Gastrocnemius medialis (tissue), 4 donors: ENCODE results near the gene SOWAHA. TPM values are rescaled to one million over a fixed set of nuclear protein-coding genes. Genes with fewer than 3 reads are reported as not detected.

Source experiments
- ATAC-seq, 2 donors: fragments of 150-250 bp; one replicate each; pipeline ENCODE4 v1.9.1; 2016
- DNase-seq, 2 donors: peaks; one replicate each; pipeline ENCODE4 v3.0.0-alpha.2; 2019
- H3K27ac ChIP-seq, 4 donors: fragments of 200-600 bp; sonication (generic); 1 replicate in 1 of 4; 2 replicates in 3 of 4; pipeline ENCODE4 v1.5.1; 2016 to 2018; ENCODE audit warnings: mild to moderate bottlenecking in 2 of 4, moderate library complexity in 1 of 4
- H3K27me3 ChIP-seq, 3 donors: fragments of 200-600 bp; sonication (generic) in 2 of 3; 1 replicate in 1 of 3; 2 replicates in 2 of 3; pipeline versions ENCODE4 v1.5.1 to v1.6.0; 2016 to 2019; ENCODE audit warnings: mild to moderate bottlenecking in 1 of 3, moderate library complexity in 1 of 3
- H3K36me3 ChIP-seq, 2 donors: fragments of 200-600 bp; sonication (generic) in 1 of 2; one replicate each; pipeline ENCODE4 v1.5.1; 2017 to 2018
- H3K4me1 ChIP-seq, 2 donors: fragments of 200-600 bp; sonication (generic) in 1 of 2; one replicate each; pipeline ENCODE4 v1.5.1; 2016 to 2017; ENCODE audit warnings: mild to moderate bottlenecking in 2 of 2
- H3K4me3 ChIP-seq, 4 donors: fragments of 200-600 bp; sonication (generic) in 3 of 4; 1 replicate in 1 of 4; 2 replicates in 3 of 4; pipeline ENCODE4 v1.5.1; 2016 to 2019; ENCODE audit warnings: mild to moderate bottlenecking in 2 of 4
- H3K9me3 ChIP-seq, 3 donors: fragments of 200-600 bp; sonication (generic) in 2 of 3; 1 replicate in 1 of 3; 2 replicates in 2 of 3; pipeline ENCODE4 v1.5.1; 2016 to 2019
- POLR2A ChIP-seq, 2 donors: fragments of 450-650 bp; IDR thresholded peaks; one replicate each; pipeline ENCODE4 v1.6.1; 2017; ENCODE audit warnings: antibody characterized with exemption in 2 of 2, mild to moderate bottlenecking in 2 of 2, moderate library complexity in 2 of 2
- in situ Hi-C, 4 donors: fragments of 200-750 bp; cut with MboI; loops; one replicate each; pipeline versions ENCODE4 v1.15.0 to v1.8.0; 2017; ENCODE audit warnings: low sequenced_read_pairs in 4 of 4
- intact Hi-C: fragments of 100-400 bp; cut with DNase I; formaldehyde crosslinking; loops from one replicate; pipeline ENCODE4 v1.15.1; 2023; ENCODE audit warnings: low total_unique reads
- total RNA-seq, 4 donors: library from RNA; depleted of rRNA; stranded (reverse); fragments of >200 nt; gene quantifications; one replicate each; pipeline versions ENCODE4 v1.1.0 to v1.2.3, GENCODE V29; 2016
- TF ChIP-seq, protein P1 (sequence below), 5 experiments: fragments of 450-650 bp in 3 of 5; fragments of 200-600 bp in 2 of 5; sonication (generic) in 2 of 5; IDR thresholded peaks in 4 of 5; conservative IDR thresholded peaks in 1 of 5; 1 replicate in 4 of 5; 2 replicates in 1 of 5; pipeline ENCODE4 v1.5.1; 2016 to 2019; ENCODE audit warnings: antibody characterized with exemption in 5 of 5, mild to moderate bottlenecking in 3 of 5, moderate library complexity in 3 of 5

The SOWAHA gene
- total RNA-seq, 4 donors from 2014 or later: 0.27 TPM; not detected in 3

DNA sequence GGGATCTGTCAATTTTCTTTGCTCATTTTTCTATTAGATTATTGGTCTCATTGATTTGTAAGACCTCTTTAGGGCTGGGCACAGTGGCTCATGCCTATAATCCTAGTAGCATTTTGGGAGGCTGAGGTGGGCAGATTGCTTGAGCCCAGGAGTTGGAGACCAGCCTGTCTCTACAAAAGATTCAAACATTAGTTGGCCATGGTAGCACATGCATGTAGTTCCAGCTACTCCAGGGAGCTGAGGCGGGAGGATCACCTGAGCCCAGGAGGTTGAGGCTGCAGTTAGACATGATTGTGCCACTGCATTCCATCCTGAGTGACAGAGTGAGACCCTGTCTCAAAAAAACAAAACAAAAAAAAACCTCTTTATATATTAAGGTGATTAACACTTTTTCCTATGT is 23.8 kb downstream of the SOWAHA start:
- Histone ChIP-seq H3K36me3 (no peaks in the 10 kb centered on the region), H3K4me3 (no peak overlapping the region), H3K9me3 (no peaks in the 10 kb centered on the region), H3K4me1 (no peaks in the 10 kb centered on the region), H3K27ac (no peak overlapping the region), H3K27me3 (no peaks in the 10 kb centered on the region)
- in situ Hi-C loops (no loop called here), intact Hi-C loops (no loop called here)
- TF ChIP-seq, protein P1, sequence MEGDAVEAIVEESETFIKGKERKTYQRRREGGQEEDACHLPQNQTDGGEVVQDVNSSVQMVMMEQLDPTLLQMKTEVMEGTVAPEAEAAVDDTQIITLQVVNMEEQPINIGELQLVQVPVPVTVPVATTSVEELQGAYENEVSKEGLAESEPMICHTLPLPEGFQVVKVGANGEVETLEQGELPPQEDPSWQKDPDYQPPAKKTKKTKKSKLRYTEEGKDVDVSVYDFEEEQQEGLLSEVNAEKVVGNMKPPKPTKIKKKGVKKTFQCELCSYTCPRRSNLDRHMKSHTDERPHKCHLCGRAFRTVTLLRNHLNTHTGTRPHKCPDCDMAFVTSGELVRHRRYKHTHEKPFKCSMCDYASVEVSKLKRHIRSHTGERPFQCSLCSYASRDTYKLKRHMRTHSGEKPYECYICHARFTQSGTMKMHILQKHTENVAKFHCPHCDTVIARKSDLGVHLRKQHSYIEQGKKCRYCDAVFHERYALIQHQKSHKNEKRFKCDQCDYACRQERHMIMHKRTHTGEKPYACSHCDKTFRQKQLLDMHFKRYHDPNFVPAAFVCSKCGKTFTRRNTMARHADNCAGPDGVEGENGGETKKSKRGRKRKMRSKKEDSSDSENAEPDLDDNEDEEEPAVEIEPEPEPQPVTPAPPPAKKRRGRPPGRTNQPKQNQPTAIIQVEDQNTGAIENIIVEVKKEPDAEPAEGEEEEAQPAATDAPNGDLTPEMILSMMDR (IDR thresholded peaks at IDR 0.05 in 4 of 5, conservative IDR thresholded peaks at IDR 0.05 in 1 of 5): no peak
- TF ChIP-seq POLR2A (IDR thresholded peaks at IDR 0.05): no peak
- DNase-seq: no peak
- no peak for ATAC-seq

DNA sequence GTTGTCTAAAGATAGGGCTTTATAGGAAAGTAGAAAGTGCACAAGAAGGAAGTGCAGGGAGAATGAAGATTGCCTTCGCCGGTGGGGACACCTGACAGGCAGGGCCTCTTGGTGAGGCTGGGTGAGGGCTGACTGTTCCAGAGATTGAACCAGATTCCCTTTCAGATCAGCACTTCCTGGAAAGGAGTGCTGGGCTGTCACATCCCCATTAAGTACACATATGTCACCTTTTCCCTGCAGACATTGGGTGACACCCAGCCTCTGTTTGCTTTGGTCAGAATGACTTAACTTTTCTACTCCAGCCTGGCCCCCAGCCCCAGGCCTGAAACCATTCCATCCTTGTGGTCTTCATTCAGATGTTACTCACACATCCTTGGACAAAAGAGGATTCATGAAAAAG is 24.8 kb downstream of the SOWAHA start:
- Histone ChIP-seq H3K27me3 (no peaks in the 10 kb centered on the region), H3K4me3 (no peak overlapping the region), H3K4me1 (no peaks in the 10 kb centered on the region), H3K9me3 (no peaks in the 10 kb centered on the region), H3K36me3 (no peaks in the 10 kb centered on the region), H3K27ac (no peak overlapping the region)
- no peak for TF ChIP-seq POLR2A (IDR thresholded peaks at IDR 0.05)
- TF ChIP-seq, protein P1 (IDR thresholded peaks at IDR 0.05 in 4 of 5, conservative IDR thresholded peaks at IDR 0.05 in 1 of 5): no peak
- in situ Hi-C loops: no loop called here
- no peak for ATAC-seq
- no peak for DNase-seq
- intact Hi-C loops: no loop called here

DNA sequence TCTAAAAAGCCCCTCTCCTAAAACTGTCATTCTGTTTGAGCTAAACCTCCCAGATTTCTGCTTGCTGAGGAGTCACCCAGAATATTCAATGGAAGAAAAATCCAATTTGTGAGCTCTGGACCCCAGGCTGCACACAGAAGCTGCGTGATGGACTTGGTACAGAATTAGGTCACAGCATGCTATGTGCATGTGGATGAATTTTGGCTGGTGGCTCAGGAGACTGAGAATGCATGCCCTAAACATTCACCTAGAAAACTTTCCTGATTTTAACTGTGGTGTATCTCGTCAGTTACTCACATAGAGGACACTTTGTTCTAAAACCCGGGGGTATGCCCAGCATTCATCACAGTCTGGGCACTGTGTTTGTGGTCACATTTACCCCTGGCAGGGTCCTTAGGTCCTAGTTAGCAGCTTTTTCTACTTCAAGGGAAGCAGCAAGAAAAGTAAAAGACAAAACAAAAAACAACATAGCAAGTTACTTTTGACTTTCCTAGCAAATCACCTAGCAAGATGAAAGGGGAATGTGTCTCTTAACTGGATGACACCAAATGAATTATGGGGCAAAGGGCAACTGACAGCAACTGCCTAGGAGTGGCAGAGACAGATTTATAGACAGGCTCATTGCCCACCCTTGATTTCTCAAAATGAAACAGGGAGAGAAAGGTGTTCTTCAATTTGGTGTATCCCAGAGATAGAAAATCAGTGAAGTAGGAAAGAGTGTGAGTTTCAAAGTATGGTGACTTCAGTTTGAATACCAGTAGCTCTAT is 25.6 kb downstream of the SOWAHA start:
- Histone ChIP-seq H3K27ac (no peak overlapping the region), H3K27me3 (no peaks in the 10 kb centered on the region), H3K4me3 (no peak overlapping the region), H3K36me3 (no peaks in the 10 kb centered on the region), H3K9me3 (no peaks in the 10 kb centered on the region), H3K4me1 (no peaks in the 10 kb centered on the region)
- no peak for ATAC-seq
- TF ChIP-seq POLR2A (IDR thresholded peaks at IDR 0.05): no peak
- TF ChIP-seq, protein P1 (IDR thresholded peaks at IDR 0.05 in 4 of 5, conservative IDR thresholded peaks at IDR 0.05 in 1 of 5): no peak
- no peak for DNase-seq
- intact Hi-C loops (no loop called here), in situ Hi-C loops (no loop called here)

DNA sequence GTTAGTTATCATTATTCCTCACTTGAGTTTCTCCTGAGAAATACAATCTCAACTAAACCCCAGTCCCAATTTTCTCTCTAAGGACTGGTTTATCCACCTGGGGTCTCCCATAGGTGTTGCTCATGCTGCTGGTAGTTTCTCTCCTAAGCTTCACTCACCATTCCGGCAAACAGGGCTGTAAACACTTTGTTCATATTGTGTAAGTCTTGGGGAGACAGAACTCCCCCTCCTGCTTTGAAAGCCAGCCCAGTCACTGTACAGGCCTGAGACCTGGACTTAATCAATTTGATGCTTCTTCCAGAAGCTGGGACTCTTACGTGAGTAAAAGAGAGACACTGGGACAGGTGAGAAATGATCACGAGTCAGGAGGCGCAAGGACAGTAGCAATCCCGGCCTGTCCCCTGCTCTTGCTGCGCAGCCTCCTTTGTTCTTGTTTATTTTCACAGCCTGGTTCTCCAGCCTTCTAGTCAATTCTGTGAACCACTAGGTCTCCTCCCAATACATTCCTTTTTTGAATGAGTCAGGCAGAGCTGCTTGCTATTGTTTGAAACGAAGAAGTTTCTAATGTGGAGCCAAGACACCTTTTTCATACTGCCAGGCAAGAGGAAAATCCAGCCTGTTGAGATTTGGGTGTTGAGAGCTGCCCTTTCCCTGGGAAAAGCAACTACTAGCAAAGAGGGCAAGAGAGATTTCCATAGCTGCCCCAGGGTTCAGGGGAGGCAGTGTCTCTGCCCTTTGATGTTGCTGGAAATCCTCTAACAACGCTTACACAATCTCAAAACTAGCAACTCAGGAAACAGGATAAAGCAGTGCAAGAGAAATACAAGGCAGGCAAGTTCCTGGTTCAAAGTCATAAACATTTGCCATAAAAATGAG is 26.6 kb downstream of the SOWAHA start:
- Histone ChIP-seq H3K27me3 (no peaks in the 10 kb centered on the region), H3K36me3 (no peaks in the 10 kb centered on the region), H3K4me1 (no peaks in the 10 kb centered on the region), H3K27ac (peak overlapping the region; percentile 9 to 48 (median 36)), H3K4me3 (no peak overlapping the region), H3K9me3 (no peaks in the 10 kb centered on the region)
- TF ChIP-seq POLR2A (IDR thresholded peaks at IDR 0.05): no peak
- TF ChIP-seq, protein P1 (IDR thresholded peaks at IDR 0.05 in 4 of 5, conservative IDR thresholded peaks at IDR 0.05 in 1 of 5): no peak
- no peak for DNase-seq
- ATAC-seq: no peak
- in situ Hi-C loops: no loop called here
- intact Hi-C loops: no loop called here
